GM12878 (cell line): ENCODE measurements around the gene ANAPC10.

Experiments used
- BCL11A ChIP-seq: IDR thresholded peaks from 2 replicates; pipeline ENCODE4 v1.6.1; 2011; ENCODE audit warnings: low read depth, low read length
- BHLHE40 ChIP-seq, 2 experiments: fragments of 450-650 bp in 1 of 2; IDR thresholded peaks; 2 replicates each; pipeline ENCODE4 v1.6.1; 2011 to 2017; ENCODE audit warnings: low read depth in 2 of 2, borderline replicate concordance in 1 of 2, improper control_type of control experiment in 1 of 2, low read length in 1 of 2, mild to moderate bottlenecking in 1 of 2
- CHD1 ChIP-seq: IDR thresholded peaks from 2 replicates; pipeline ENCODE4 v1.6.1; 2012; ENCODE audit warnings: low read depth, low read length, improper control_type of control experiment
- MTA3 ChIP-seq: IDR thresholded peaks from 2 replicates; pipeline ENCODE4 v1.6.1; 2012; ENCODE audit warnings: low read length, inconsistent platforms, borderline replicate concordance
- MXI1 ChIP-seq: fragments of 150-350 bp; IDR thresholded peaks from 2 replicates; pipeline ENCODE4 v1.6.1; 2011; ENCODE audit warnings: low read depth, mild to moderate bottlenecking, inconsistent platforms, low read length, improper control_type of control experiment
- NR2C1 ChIP-seq: fragments of 450-650 bp; IDR thresholded peaks from 2 replicates; pipeline ENCODE4 v1.6.1; 2017; ENCODE audit warnings: antibody characterized with exemption, mild to moderate bottlenecking, moderate library complexity
- POLR2A ChIP-seq: IDR thresholded peaks from 2 replicates; pipeline ENCODE4 v1.6.1; 2011; ENCODE audit warnings: low read depth, mild to moderate bottlenecking, low read length
- SIN3A ChIP-seq: IDR thresholded peaks from 2 replicates; pipeline ENCODE4 v1.6.1; 2012; ENCODE audit warnings: low read depth, low read length, improper control_type of control experiment
- SMAD1 ChIP-seq: fragments of 450-650 bp; IDR thresholded peaks from 2 replicates; pipeline ENCODE4 v1.6.1; 2018; ENCODE audit warnings: mild to moderate bottlenecking, low read depth; ENCODE audit not compliant: partially characterized antibody
- SMARCA5 ChIP-seq: fragments of 450-650 bp; IDR thresholded peaks from 2 replicates; pipeline ENCODE4 v1.6.1; 2017; ENCODE audit warnings: mild to moderate bottlenecking
- TAF1 ChIP-seq: IDR thresholded peaks from 2 replicates; pipeline ENCODE4 v1.6.1; 2011; ENCODE audit warnings: mild to moderate bottlenecking, low read depth, low read length, borderline replicate concordance
- YY1 ChIP-seq: IDR thresholded peaks from 2 replicates; pipeline ENCODE4 v1.6.1; 2011; ENCODE audit warnings: low read depth, mild to moderate bottlenecking, low read length
- ZBTB4 ChIP-seq: fragments of 450-650 bp; formaldehyde crosslinking; IDR thresholded peaks from 2 replicates; pipeline ENCODE4 v1.4.0; 2022; ENCODE audit warnings: mild to moderate bottlenecking, moderate library complexity
- TF ChIP-seq, protein P1 (sequence below), 3 experiments: IDR thresholded peaks in 2 of 3; conservative IDR thresholded peaks in 1 of 3; 2 replicates each; pipeline ENCODE4 v1.5.1; 2011; ENCODE audit warnings: low read depth in 3 of 3, low read length in 3 of 3, mild to moderate bottlenecking in 3 of 3, control low read depth in 2 of 3, moderate library complexity in 2 of 3, inconsistent platforms in 1 of 3, mixed read lengths in 1 of 3; ENCODE audit not compliant: control insufficient read depth in 2 of 3, insufficient read depth in 1 of 3; ENCODE audit errors: extremely low read depth in 1 of 3

GRCh38 chr4:145066063-145066501, 31.9 kb downstream of the ANAPC10 start:
- TF ChIP-seq NR2C1 (no peak), MXI1 (no peak), TAF1 (no peak), YY1 (no peak), SIN3A (no peak), BCL11A (no peak), BHLHE40 (IDR thresholded peaks at IDR 0.05; ENCODE audit: borderline replicate concordance in 1 of 2, low read depth in 2 of 2, low read length in 1 of 2) (no peak), SMAD1 (no peak), MTA3 (no peak), SMARCA5 (no peak), ZBTB4 (no peak), CHD1 (no peak), POLR2A (no peak)
- TF ChIP-seq, protein P1, sequence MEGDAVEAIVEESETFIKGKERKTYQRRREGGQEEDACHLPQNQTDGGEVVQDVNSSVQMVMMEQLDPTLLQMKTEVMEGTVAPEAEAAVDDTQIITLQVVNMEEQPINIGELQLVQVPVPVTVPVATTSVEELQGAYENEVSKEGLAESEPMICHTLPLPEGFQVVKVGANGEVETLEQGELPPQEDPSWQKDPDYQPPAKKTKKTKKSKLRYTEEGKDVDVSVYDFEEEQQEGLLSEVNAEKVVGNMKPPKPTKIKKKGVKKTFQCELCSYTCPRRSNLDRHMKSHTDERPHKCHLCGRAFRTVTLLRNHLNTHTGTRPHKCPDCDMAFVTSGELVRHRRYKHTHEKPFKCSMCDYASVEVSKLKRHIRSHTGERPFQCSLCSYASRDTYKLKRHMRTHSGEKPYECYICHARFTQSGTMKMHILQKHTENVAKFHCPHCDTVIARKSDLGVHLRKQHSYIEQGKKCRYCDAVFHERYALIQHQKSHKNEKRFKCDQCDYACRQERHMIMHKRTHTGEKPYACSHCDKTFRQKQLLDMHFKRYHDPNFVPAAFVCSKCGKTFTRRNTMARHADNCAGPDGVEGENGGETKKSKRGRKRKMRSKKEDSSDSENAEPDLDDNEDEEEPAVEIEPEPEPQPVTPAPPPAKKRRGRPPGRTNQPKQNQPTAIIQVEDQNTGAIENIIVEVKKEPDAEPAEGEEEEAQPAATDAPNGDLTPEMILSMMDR (IDR thresholded peaks at IDR 0.05 in 2 of 3, conservative IDR thresholded peaks at IDR 0.05 in 1 of 3; ENCODE audit: control insufficient read depth in 2 of 3, extremely low read depth in 1 of 3, insufficient read depth in 1 of 3, low read depth in 3 of 3, low read length in 3 of 3) = no peak
